CD4-positive, alpha-beta T cell treated with Interleukin-15 for 1 hour (primary cell): ENCODE data around the gene POR.
"Not testable (repeated sequence)": the region's sequence is repeated elsewhere in the genome, so short reads cannot be mapped to it uniquely, and the experiment has no call there.

Source experiments
- DNase-seq: peaks from one replicate; pipeline ENCODE4 v3.0.0-alpha.2; 2020

POR gene

DNA sequence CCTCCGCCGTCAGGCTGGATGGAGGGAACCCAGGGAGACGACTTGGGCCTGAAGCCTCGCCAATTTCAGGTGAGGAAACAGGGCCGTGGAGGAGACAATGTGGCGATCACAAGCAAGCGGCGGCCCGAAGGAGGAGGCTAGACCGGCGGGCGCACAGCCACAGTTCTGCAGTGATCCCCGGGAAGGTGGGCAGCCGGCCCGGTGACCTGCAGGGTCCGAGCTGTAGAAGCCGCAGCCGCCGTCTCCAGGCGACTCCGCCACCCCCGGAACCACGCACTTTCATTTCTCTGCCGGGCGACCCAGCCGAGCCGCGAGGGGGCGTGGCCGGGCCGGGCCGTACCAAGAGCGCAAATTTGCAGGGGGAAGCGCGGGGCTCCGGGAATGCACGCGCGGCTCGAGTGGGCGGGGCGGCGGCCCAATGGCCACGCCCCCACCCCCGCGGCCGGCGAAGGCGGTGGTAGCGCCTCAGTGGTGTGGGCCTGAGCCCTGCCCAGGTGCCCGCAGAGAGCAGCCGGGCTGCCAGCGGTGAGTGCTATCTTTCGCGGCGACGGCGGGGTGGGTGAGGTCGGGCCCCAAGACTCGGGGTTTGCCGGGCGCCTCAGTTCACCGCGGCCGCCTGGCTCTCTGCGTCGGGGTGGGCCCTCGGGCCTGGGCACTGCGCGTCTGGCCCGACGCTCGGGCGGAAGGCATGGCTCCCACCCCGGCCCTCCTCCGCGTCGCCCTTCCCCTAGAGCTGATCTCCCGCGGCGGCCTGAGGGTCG, at the start of gene POR:
Gene POR (plus strand): TSS at position 501 of the 761 bp plus-strand sequence. CDS start 38,847 bp downstream, outside the sequence.
- DNase-seq, result peak; percentile 96

DNA sequence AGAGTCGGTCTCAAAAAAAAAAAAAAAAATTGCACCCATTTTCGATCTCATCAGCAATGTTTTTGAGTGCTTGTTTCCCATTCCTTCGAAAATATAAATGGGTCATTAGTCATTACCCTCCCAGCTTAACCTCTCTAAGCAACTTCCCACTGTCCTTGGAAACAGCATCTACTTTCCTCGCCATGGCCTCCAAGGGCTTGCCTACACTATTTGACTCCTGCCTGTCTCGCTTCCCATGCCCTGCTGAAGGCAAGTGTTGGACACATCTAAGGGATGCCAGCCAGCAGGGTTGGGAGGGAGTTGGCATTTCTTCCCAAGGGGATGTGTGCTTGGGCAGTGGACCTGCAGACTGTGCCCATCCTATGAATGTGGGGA, 48.9 kb upstream of the POR start:
- DNase-seq, result no peak

GRCh38 chr7:75866489-75867389, 48.2 kb upstream of the POR start:
- peak; percentile 60 for DNase-seq

GRCh38 chr7:75867390-75867717, 47.6 kb upstream of the POR start:
- no peak for DNase-seq

DNA sequence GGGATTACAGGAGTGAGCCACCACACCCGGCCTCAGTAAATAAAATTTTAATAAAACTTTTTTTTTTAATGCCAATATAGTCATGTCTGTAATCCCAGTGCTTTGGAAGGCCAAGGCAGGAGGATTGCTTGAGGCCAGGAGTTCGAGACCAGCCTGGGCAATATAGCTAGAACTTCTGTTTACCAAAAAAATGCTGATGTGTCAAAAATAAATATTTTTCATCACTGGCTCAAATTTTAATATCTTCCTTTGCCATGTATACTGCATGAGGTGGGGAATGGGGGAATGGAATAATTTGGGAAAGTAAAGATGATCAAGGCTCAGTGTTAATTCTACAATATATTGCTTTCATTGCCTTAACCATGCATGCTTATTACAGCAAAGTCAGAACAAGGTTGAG, 46.8 kb upstream of the POR start:
- no peak for DNase-seq

- DNase-seq, result no peak
Measured at GRCh38 chr7:75869776-75870379, 45.1 kb upstream of the POR start.

DNA sequence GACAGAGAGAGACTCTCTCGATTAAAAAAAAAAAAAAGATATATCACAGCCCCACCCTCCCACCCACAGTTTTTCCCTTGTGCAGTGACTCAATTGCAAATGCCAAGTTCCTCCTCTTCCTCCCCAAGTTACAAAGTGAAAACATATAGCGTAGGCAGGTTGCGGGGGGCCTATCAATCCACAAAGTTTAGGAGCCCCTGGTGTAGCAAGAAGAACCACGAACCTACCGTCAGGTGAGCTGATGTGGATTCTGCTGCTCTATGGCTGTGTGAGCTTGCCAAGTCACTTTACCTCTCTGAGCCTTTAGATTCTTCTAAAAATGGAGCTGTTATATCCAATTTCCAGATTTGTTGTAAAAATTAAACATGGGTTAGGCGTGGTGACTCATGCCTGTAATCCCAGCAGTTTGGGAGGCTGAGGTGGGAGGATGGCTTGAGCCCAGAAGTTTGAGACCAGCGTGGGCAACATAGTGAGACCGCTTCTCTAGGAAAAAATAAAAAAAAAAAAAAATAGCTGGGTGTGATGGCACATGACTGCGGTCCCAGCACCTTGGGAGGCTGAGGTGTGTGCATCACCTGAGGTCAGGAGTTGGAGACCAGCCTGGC, 44.3 kb upstream of the POR start:
- DNase-seq, result no peak

DNA sequence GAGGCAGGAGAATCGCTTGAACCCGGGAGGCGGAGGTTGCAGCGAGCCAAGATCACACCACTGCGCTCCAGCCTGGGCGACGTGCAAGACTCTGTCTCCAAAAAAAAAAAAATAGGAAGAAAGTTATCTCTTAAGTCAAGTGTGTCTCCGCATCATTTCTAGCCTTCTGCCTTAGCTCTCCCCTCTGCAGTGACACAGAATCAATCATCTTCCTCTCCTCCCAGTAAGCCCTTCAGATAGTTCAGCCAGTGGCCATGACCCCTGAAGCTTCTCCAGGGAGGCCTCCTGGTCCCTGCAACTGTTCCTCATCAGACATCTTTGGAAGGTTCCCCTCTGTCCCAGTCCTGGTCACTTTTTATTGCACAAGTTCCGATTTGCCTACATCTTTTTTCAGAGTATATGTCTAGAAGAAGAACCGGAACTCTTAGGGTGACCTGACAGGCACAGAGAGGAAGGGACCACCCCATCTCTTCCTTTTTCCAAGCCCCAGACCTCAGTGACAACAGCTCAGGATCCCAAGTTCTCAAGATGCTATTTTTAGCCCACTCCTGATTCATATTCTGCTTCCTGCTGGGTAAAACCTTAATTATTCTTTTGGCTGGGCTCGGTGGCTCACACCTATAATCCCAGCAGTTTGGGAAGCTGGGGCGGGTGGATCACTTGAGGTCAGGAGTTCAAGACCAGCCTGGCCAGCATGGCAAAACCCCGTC, 42.7 kb upstream of the POR start:
- DNase-seq, result no peak

GRCh38 chr7:75874180-75874579, 40.8 kb upstream of the POR start:
- not testable (repeated sequence) for DNase-seq

DNA sequence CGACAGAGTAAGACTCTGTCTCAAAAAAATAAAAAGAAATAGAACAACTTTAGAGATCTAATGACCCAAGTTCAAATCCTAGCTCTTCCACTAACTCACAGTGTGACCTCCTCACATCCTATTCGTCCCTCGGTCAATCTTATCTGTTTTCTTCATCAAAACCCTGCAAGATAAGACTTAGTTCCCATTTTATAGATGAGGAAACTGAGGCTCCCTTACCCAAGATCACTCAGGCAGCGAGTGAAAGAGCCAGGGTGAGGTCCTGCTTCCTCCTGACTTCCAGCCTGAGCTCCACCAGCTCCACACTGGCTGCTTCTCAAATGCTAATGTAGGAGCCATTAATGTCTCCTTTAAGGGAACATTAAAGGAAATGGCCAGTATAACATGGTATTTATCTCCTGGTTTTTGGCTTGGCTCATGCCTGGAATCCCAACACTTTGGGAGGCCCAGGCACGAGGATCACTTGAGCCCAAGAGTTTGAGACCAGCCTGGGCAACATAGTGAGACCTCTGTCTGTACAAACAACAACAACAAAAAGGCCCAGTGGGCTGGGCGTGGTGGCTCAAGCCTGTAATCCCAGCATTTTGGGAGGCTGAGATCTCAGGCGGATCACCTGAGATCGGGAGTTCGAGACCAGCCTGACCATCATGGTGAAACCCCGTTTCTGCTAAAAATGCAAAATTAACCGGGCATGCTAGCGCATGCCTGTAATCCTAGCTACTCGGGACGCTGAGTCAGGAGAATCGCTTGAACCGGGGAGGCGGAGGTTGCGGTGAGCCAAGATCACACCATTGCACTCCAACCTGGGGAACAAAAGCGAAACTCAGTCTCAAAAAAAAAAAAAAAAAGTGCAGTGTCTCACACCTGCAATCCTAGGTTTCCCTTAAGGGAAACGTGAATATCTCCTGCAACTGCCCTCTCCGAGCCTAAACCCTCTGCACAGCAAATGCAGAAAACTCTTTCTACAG, 39.6 kb upstream of the POR start:
- no peak for DNase-seq

- DNase-seq, result peak; percentile 60
Measured at GRCh38 chr7:75876126-75876881, 38.7 kb upstream of the POR start.

GRCh38 chr7:75878312-75878768, 36.6 kb upstream of the POR start:
- DNase-seq, result no peak

DNA sequence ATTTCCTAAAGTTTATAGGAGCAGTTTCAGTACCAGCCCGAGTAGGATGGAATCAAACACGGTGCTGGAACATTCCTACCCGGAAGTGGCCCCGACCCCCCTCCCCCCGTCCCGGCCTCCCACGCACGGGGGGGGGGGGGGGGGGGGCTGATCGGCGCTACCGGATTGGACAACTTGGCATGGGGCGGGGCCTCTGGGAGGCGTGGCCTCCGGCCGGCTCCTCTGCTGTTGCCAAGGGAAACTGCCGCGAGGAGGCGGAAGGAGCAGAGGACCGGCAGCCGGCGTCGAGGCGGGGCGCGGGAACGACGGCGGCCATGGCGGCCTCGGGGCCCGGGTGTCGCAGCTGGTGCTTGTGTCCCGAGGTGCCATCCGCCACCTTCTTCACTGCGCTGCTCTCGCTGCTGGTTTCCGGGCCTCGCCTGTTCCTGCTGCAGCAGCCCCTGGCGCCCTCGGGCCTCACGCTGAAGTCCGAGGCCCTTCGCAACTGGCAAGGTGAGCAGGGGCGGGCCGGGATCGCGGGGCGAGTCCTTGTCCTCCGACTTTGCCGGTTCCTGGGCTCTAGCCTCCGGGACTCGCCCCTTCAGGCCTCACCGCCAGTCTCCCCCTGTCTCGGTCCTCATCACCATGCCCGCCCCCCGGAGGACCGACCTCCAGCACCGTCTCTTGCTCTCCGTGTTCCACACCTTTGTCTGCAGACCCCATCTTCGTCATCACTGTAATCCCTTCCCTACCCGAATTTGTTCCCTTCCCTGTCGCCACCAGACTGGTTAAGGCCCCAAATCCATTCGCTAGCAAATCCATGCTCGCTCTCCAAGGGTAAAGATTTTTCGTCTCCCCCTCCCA, 36.0 kb upstream of the POR start, which contains the start of gene RHBDD2:
Gene RHBDD2 (plus strand): TSS at position 266 of the 843 bp plus-strand sequence. CDS start 49 bp downstream, at position 315.
- peak; percentile 96 for DNase-seq

DNA sequence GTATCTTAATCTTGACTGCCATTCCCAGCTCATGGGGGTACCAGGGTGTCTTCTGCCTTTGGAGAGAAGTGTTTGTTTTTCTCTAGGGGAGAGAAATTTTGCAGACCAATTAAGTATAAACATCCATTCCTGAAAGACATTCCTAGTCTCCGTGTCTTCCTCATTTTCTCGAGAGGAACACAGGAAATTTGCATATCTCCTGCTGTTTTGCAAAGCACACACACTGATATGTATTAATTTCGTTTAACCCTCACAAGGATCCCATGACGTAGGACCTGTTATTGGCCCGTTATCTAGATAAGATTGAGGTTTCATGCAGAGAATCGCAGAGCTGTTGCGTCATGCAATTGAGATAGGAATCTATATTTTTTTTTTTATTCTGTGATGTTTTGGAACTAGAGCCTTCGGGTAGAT, 35.2 kb upstream of the POR start:
- peak; percentile 39 for DNase-seq

- DNase-seq, result no peak
Measured at GRCh38 chr7:75880242-75880641, 34.7 kb upstream of the POR start.

GRCh38 chr7:75881436-75882095, 33.4 kb upstream of the POR start:
- DNase-seq, result no peak

GRCh38 chr7:75883265-75883824, 31.6 kb upstream of the POR start:
- not testable (repeated sequence) for DNase-seq

DNA sequence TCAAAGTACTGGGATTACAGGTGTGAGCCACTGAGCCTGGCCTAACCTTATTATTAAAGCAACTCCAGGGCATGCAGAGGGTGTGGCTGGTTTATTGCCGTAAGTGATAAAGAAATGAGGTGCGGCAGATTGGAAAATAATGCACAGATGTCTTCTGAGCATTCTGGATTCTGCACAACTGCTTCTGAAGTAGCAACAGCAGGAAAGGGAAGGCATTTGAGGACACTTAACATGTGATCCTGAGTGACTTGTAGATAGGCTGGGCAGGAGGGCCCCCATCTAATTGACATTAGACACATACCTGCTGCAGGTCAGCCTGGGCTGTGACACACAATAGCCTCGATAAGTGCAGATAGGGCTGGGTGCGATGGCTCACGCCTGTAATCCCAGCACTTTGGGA, 30.5 kb upstream of the POR start:
- DNase-seq, result no peak
